Stimulated activated naive CD4-positive, alpha-beta T cell (primary cell): ENCODE measurements around the gene ABHD16A.

ENCODE experiments used
- DNase-seq, 6 experiments: peaks; one replicate each; lab custom pipeline; 2025; lab: John Stamatoyannopoulos, UW

ABHD16A gene

DNA sequence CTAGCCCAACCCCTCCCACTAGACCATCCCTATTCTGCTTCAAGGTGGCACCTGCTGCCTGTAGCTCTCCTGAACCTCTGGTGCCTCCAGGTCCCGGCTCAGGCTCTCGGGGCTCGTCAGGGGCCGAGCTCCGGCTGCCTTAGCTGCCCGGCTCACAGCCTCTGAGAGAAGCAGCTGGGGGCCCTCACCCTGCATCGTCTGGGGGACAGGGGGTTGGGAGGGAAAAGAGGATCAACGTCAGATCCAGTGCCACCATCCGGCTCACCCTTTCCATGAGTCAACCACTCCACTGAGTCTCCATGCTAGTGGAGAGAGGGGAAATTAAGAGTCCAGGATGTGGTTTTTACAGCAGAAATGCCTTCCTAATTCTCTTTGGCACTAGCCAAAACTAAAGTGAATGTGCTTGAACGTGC, 63.7 kb downstream of the ABHD16A start:
- DNase-seq, result no peak

DNA sequence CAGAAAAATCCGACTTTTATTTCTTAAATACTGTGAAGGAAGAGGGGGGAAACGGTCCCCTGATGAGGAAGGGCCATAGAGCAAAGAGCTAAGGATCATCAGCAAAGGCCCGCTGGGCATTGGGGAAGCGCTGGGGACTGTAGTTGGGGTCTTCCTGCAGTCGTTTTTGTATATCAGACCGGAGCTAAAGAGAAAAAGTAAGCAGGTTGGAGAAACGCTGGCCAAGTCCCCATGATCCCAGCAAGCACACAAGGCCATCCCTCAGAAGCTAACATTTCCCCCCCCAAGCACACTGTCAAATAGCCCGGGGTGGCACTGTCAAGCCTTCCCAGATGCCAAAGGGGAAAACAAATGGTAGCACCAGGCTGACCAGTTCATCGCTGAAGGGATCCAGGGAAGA, 64.1 kb downstream of the ABHD16A start:
- no peak for DNase-seq
